WTC11 (cell line): ENCODE measurements around the gene CFAP221. TPM values are rescaled to one million over a fixed set of nuclear protein-coding genes. Genes with fewer than 3 reads are reported as not detected.

Experiments used
- ATAC-seq: fragments of 200-7000 bp; cut with Tn5 transposase; 2 replicates; pipeline ENCODE4 v1.10.0; 2021; ENCODE audit warnings: mild to moderate bottlenecking, moderate library complexity
- CTCF ChIA-PET: fragments of 300-600 bp; sonication (Branson Sonifier 250); formaldehyde crosslinking; loops from one replicate; lab custom pipeline; 2021; ENCODE audit warnings: antibody characterized with exemption; lab: Charles Lee
- POLR2A ChIA-PET: fragments of 350-600 bp; sonication (Branson Sonifier 250); formaldehyde crosslinking; loops from one replicate; lab custom pipeline; 2021; ENCODE audit warnings: antibody characterized with exemption; lab: Charles Lee
- DNase-seq: peaks from one replicate; pipeline ENCODE4 v3.0.0; 2021; ENCODE audit warnings: low spot score
- H3K27ac Mint-ChIP-seq: 2 replicates; pipeline ENCODE4 v1.8.0; 2021; ENCODE audit warnings: mixed read lengths
- H3K27me3 Mint-ChIP-seq: 2 replicates; pipeline ENCODE4 v1.8.0; 2021; ENCODE audit warnings: low read depth, mild to moderate bottlenecking, moderate library complexity, mixed read lengths
- H3K36me3 Mint-ChIP-seq: 2 replicates; pipeline ENCODE4 v1.8.0; 2021; ENCODE audit warnings: mixed read lengths
- H3K4me1 Mint-ChIP-seq: 2 replicates; pipeline ENCODE4 v1.8.0; 2022; ENCODE audit warnings: mixed read lengths
- H3K4me3 Mint-ChIP-seq: 2 replicates; pipeline ENCODE4 v1.8.0; 2021; ENCODE audit warnings: mild to moderate bottlenecking, moderate library complexity, mixed read lengths
- H3K9me3 Mint-ChIP-seq: 2 replicates; pipeline ENCODE4 v1.8.0; 2021; ENCODE audit warnings: mixed read lengths
- CTCF ChIP-seq: fragments of 200-600 bp; IDR thresholded peaks from 2 replicates; pipeline ENCODE4 v1.8.0; 2022; ENCODE audit warnings: antibody characterized with exemption
- ERG ChIP-seq: fragments of 250-450 bp; sonication (Bioruptor Pico); IDR thresholded peaks from 2 replicates; pipeline ENCODE4 v1.8.0; 2021; ENCODE audit warnings: mild to moderate bottlenecking
- FOXJ3 ChIP-seq: sonication (generic); formaldehyde crosslinking; IDR thresholded peaks from 2 replicates; pipeline ENCODE4 v1.9.0; 2021; ENCODE audit warnings: missing genetic modification reagents, mild to moderate bottlenecking, borderline replicate concordance
- FOXK1 ChIP-seq: sonication (generic); formaldehyde crosslinking; IDR thresholded peaks from 2 replicates; pipeline ENCODE4 v1.8.0; 2022; ENCODE audit warnings: mild to moderate bottlenecking, moderate library complexity, missing genetic modification reagents
- IRF1 ChIP-seq: sonication (generic); formaldehyde crosslinking; IDR thresholded peaks from 2 replicates; pipeline ENCODE4 v1.8.0; 2023; ENCODE audit warnings: missing genetic modification reagents
- JAZF1 ChIP-seq: fragments of 250-450 bp; sonication (Bioruptor Pico); IDR thresholded peaks from 2 replicates; pipeline ENCODE4 v1.9.0; 2021; ENCODE audit warnings: moderate library complexity, mild to moderate bottlenecking, inconsistent platforms
- NR1H2 ChIP-seq: sonication (generic); formaldehyde crosslinking; IDR thresholded peaks from 2 replicates; pipeline ENCODE4 v1.9.0; 2021; ENCODE audit warnings: mild to moderate bottlenecking, moderate library complexity, missing genetic modification reagents
- OVOL2 ChIP-seq: fragments of 250-450 bp; sonication (Bioruptor Pico); IDR thresholded peaks from 2 replicates; pipeline ENCODE4 v1.9.0; 2021; ENCODE audit warnings: mild to moderate bottlenecking, borderline replicate concordance
- PRDM15 ChIP-seq: sonication (generic); formaldehyde crosslinking; IDR thresholded peaks from 2 replicates; pipeline ENCODE4 v1.8.0; 2022; ENCODE audit warnings: missing genetic modification reagents
- SOX15 ChIP-seq: fragments of 250-450 bp; sonication (Bioruptor Pico); IDR thresholded peaks from 2 replicates; pipeline ENCODE4 v1.9.0; 2021; ENCODE audit warnings: mild to moderate bottlenecking
- STAT6 ChIP-seq: sonication (generic); formaldehyde crosslinking; conservative IDR thresholded peaks from 2 replicates; pipeline ENCODE4 v1.8.1; 2023; ENCODE audit warnings: mild to moderate bottlenecking, low read depth, missing genetic modification reagents, moderate library complexity
- TEAD1 ChIP-seq: sonication (generic); formaldehyde crosslinking; IDR thresholded peaks from 2 replicates; pipeline ENCODE4 v1.8.0; 2022; ENCODE audit warnings: mild to moderate bottlenecking, missing genetic modification reagents
- ZNF121 ChIP-seq: sonication (generic); formaldehyde crosslinking; IDR thresholded peaks from 2 replicates; pipeline ENCODE4 v1.8.0; 2023; ENCODE audit warnings: missing genetic modification reagents
- ZNF317 ChIP-seq: sonication (generic); formaldehyde crosslinking; IDR thresholded peaks from 2 replicates; pipeline ENCODE4 v1.8.1; 2023; ENCODE audit warnings: low read depth, mild to moderate bottlenecking, moderate library complexity, missing genetic modification reagents, borderline replicate concordance
- ZNF532 ChIP-seq: fragments of 250-450 bp; sonication (Bioruptor Pico); IDR thresholded peaks from 2 replicates; pipeline ENCODE4 v1.9.0; 2021; ENCODE audit warnings: mild to moderate bottlenecking, borderline replicate concordance
- total RNA-seq: library from RNA; stranded (reverse); gene quantifications from 3 replicates; pipeline ENCODE4 v1.2.3, GENCODE V29; 2021
- TF ChIP-seq, protein P1 (sequence below): sonication (generic); formaldehyde crosslinking; IDR thresholded peaks from 2 replicates; pipeline ENCODE4 v1.8.1; 2023; ENCODE audit warnings: mild to moderate bottlenecking, missing genetic modification reagents, moderate library complexity
- TF ChIP-seq, protein P2 (sequence below): sonication (generic); formaldehyde crosslinking; conservative IDR thresholded peaks from 2 replicates; pipeline ENCODE4 v1.8.1; 2022; ENCODE audit warnings: mild to moderate bottlenecking, missing genetic modification reagents
- TF ChIP-seq, protein P3 (sequence below): sonication (generic); formaldehyde crosslinking; IDR thresholded peaks from 2 replicates; pipeline ENCODE4 v1.8.0; 2022; ENCODE audit warnings: mild to moderate bottlenecking, missing genetic modification reagents

CFAP221 gene
- total RNA-seq, 1 experiment from 2014 or later, result 0.35 TPM

DNA sequence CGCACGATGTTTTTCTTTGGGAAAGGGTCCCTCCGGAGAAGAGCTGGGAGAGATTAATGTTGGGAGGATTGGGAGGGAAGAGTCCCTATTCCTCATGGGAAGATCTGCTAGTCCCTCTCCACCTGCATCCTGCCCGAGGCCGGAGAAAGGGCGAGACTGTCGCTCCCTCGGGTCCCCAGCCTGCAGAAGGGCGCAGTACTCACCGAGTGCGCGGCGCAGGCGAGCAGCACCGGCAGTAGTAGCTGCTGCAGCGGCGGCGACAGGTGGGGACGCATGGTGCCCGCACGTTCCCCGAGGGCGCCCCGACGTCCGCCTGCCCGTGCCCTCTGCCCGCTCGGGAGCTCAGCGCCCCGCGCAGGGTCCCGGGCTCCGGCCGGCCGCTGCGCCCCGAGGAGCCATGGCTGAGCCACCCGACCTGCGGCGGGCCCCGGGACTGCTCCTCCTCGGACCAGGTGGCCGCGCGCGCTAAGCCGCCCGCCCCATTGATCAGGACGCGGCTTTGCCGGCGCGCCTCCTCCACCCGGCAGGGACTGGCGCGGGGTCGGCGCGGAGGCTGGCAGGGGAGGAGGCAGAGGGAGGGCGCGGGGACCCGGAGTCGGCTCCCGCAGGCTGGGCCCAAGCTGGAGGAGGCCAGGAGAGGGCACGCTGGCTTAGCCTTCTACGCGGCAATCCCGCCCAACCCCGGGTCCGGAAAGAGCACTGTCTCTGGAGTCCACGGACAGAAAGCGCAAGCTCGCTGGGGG, 20.1 kb upstream of the CFAP221 start, which contains the start of gene SCTR:
SCTR (minus strand) TSS at position 532 of the 743 bp plus-strand sequence; CDS start at position 275, 257 bp downstream.
- Mint-ChIP-seq H3K4me1 (peaks cover 25% of the 10 kb centered on the region), H3K27ac (no peak within 1 kb of the TSS), H3K36me3 (no peaks in the 10 kb centered on the region), H3K9me3 (no peaks in the 10 kb centered on the region), H3K4me3 (peak within 1 kb of the TSS; percentile 74), H3K27me3 (peaks cover 60% of the 10 kb centered on the region)
- DNase-seq, result peak; percentile 59
- ChIA-PET CTCF (interaction anchor here (0.6 to 2.6 kb wide), 5 partner anchors 9 to 48 kb away, joined by 3 to 13 read pairs (median 6); no protein-coding TSS in a partner anchor), POLR2A (no interaction called here)
- ATAC-seq, result peak; percentile 80
- TF ChIP-seq JAZF1 (CRISPR knock-in tag), result no peak
- TF ChIP-seq IRF1 (CRISPR knock-in tag), result no peak
- TF ChIP-seq FOXJ3 (CRISPR knock-in tag), result no peak
- TF ChIP-seq PRDM15, result peak; percentile 29; the same call in 1 of the 2 replicates
- no peak for TF ChIP-seq SOX15 (CRISPR knock-in tag)
- TF ChIP-seq OVOL2 (CRISPR knock-in tag), result no peak
- TF ChIP-seq NR1H2 (CRISPR knock-in tag), result no peak
- no peak for TF ChIP-seq ERG (CRISPR knock-in tag)
- TF ChIP-seq, protein P1, sequence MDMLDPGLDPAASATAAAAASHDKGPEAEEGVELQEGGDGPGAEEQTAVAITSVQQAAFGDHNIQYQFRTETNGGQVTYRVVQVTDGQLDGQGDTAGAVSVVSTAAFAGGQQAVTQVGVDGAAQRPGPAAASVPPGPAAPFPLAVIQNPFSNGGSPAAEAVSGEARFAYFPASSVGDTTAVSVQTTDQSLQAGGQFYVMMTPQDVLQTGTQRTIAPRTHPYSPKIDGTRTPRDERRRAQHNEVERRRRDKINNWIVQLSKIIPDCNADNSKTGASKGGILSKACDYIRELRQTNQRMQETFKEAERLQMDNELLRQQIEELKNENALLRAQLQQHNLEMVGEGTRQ (CRISPR knock-in tag), result no peak
- TF ChIP-seq FOXK1, result peak; percentile 32; the same call in 1 of the 2 replicates
- TF ChIP-seq, protein P2, sequence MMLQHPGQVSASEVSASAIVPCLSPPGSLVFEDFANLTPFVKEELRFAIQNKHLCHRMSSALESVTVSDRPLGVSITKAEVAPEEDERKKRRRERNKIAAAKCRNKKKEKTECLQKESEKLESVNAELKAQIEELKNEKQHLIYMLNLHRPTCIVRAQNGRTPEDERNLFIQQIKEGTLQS, result no peak
- TF ChIP-seq CTCF, result no peak
- no peak for TF ChIP-seq ZNF317 (CRISPR knock-in tag)
- TF ChIP-seq ZNF121 (CRISPR knock-in tag), result no peak
- peak; percentile 62; the same call in 1 of the 2 replicates for TF ChIP-seq TEAD1 (CRISPR knock-in tag)
- TF ChIP-seq, protein P3, sequence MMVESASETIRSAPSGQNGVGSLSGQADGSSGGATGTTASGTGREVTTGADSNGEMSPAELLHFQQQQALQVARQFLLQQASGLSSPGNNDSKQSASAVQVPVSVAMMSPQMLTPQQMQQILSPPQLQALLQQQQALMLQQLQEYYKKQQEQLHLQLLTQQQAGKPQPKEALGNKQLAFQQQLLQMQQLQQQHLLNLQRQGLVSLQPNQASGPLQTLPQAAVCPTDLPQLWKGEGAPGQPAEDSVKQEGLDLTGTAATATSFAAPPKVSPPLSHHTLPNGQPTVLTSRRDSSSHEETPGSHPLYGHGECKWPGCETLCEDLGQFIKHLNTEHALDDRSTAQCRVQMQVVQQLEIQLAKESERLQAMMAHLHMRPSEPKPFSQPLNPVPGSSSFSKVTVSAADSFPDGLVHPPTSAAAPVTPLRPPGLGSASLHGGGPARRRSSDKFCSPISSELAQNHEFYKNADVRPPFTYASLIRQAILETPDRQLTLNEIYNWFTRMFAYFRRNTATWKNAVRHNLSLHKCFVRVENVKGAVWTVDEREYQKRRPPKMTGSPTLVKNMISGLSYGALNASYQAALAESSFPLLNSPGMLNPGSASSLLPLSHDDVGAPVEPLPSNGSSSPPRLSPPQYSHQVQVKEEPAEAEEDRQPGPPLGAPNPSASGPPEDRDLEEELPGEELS (CRISPR knock-in tag), result peak; percentile 73; the same call in 1 of the 2 replicates
- no peak for TF ChIP-seq STAT6 (CRISPR knock-in tag)
- TF ChIP-seq ZNF532, result no peak
